ENCODE measurements around the gene DARS1.
"Not testable (repeated sequence)": the region's sequence is repeated elsewhere in the genome, so short reads cannot be mapped to it uniquely, and the experiment has no call there.

The DARS1 gene

GRCh38 chr2:135885709-135886108 lies 99.7 kb downstream of the DARS1 start:
- no peak for DNase-seq (ENCODE audit: low read depth in 2 of 2)

- no peak for DNase-seq (ENCODE audit: low read depth in 2 of 2)
These were observed 103.0 kb downstream of the DARS1 start for GRCh38 chr2:135882415-135882814.

- DNase-seq (ENCODE audit: low read depth in 2 of 2): not testable (repeated sequence)
These were observed 108.7 kb downstream of the DARS1 start for GRCh38 chr2:135876770-135877169.

GRCh38 chr2:135876066-135876711 lies 109.2 kb downstream of the DARS1 start, which contains the start of gene MCM6:
Gene MCM6 (minus strand): TSS chr2:135876443. CDS start chr2:135876365, 78 bp downstream.
- DNase-seq (ENCODE audit: low read depth in 2 of 2): peak; percentile 97 to 98

- peak; percentile 66 to 70 for DNase-seq (ENCODE audit: low read depth in 2 of 2)
These were observed 109.8 kb downstream of the DARS1 start for GRCh38 chr2:135875491-135876065.

- no peak for DNase-seq (ENCODE audit: low read depth in 2 of 2)
These were observed 110.6 kb downstream of the DARS1 start for GRCh38 chr2:135874777-135875365.

- DNase-seq (ENCODE audit: low read depth in 2 of 2): no peak
These were observed 114.9 kb downstream of the DARS1 start for GRCh38 chr2:135870571-135870970.

GRCh38 chr2:135863233-135863632 lies 122.2 kb downstream of the DARS1 start:
- no peak for DNase-seq (ENCODE audit: low read depth in 2 of 2)

- no peak for DNase-seq (ENCODE audit: low read depth in 2 of 2)
These were observed 122.7 kb downstream of the DARS1 start for GRCh38 chr2:135862718-135863117.
